GM18868 (cell line): Measurements from ENCODE around the gene IRAG1.

Experiments used
- ATAC-seq: cut with Tn5 transposase; IDR thresholded peaks from one replicate; pipeline ENCODE4 v1.9.1; 2021; ENCODE audit warnings: mild to moderate bottlenecking, moderate library complexity; ENCODE audit not compliant: unreplicated experiment

The IRAG1 gene

DNA sequence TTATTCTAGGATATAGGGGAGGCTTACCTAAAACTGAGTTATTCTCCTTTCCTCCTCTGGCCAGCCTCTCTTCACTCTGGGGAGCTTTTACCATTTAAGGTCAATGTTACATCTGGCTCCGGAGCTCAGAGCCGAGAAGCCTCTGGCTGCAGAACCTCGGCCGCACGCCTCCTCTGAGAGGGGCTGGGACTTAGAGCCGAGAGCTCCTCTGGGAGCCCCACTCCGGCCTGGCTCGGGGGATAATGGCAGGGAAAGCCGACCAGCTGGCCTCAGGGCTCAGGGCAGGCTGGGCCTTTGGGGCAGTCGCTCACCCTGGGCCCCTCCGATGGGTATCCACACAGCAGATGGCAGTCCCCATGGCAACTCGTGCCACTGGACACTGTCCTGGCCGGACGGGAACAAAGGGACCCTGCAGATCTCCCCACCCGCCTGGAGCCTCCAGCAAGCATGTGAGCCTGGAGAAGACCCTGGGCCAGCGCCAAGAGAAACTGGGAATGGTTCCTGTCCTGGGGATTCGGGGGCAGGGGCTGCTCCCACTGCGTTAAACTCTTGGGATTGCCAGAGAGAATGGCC lies at the start of gene IRAG1:
TSS of gene IRAG1 (minus strand) at position 247 of the 573 bp plus-strand sequence. CDS start at position 94, 153 bp downstream.
- no peak for ATAC-seq

DNA sequence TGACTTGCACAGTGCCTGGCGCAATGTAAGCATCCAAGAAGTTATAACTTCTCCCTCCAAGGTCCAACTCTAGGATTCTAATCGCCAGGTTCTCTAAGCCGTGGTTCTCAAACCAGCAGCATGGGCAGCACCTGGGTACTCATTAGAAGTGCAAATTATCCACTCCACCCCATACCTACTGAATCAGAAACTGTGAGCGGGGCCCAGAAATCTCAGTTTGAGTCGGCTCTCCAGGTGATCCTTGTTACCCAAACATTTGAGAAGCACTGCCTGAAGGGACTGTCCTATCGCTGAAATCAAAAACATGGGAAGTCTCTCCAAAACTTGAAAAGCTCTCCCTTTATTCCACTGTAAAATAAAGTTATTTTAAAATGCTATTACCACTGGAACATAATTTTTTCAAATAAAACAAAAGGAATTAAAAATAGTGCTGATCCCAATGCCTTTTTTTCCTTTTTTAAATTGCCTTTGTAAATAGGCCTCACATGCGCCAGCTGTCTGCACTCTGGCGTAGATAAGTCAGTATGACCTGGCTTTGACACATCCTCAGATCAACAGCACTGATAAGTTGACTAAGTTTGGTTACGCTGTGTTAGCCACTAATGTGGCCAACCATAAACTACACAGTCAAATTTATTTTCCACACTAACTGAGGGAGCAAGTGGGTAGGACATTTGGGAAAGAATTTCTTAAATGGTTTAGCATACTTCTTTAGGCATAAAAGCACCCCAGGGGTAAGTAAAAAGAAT lies 49.1 kb upstream of the IRAG1 start:
- peak; percentile 70 for ATAC-seq

- ATAC-seq: peak; percentile 97
These were observed 42.2 kb upstream of the IRAG1 start for GRCh38 chr11:10735481-10736475.

GRCh38 chr11:10731064-10731680 lies 37.6 kb upstream of the IRAG1 start:
- ATAC-seq: no peak

DNA sequence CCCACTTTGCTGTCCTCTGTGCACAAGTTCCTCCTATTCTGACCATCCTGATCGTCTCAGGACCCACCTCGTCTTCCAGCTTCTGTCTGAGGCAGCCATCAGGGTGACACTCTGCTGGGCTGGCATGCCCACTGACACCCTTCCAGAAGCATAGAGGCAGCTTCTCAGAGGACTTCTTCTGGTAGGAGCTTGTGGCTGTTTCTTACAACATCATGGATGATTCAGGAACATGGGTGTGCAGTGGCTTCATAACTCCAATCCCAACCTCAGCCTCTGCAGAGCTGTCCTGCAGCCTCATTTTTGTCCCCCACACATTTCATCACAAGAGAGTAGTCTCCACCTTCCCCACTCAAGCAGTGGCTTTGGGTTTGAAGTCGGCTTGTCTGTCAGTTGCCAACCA lies 36.6 kb upstream of the IRAG1 start:
- no peak for ATAC-seq

GRCh38 chr11:10728789-10729472 lies 35.4 kb upstream of the IRAG1 start:
- ATAC-seq: no peak

GRCh38 chr11:10728154-10728553 lies 34.6 kb upstream of the IRAG1 start:
- ATAC-seq: no peak

DNA sequence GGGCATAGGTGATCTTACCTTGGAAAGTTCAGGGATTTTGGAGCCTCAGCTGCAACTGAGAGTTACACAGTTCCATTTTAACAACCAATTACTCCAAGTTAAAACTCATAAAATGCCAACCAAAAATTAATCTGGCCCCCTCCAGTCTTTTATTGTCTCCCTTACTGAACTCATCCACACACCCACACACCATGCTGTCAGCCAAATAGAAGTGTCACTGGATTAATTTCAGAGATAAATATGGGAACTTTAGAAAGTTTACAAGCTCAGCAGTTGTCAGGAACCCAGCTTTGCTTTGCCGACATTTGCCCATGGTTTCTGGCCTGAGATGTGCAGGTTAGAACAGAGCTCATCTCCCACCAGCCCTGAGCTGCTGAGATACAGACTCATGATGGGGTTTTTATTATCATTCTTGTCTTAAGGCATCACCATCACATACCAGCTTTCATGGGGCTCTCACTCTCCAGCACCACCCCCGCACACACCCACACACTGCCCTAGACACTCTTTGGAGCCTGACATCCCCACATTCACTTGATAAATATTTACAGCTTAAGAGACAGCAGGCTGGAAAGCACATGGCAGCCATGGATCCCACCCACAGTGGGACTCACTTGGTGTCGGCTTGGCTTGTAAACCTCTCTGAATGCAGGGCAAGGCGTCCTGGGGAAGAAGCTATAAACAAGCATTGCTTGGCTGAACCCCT lies 33.7 kb upstream of the IRAG1 start:
- no peak for ATAC-seq

- ATAC-seq: no peak
These were observed 32.3 kb upstream of the IRAG1 start for GRCh38 chr11:10725907-10726253.

DNA sequence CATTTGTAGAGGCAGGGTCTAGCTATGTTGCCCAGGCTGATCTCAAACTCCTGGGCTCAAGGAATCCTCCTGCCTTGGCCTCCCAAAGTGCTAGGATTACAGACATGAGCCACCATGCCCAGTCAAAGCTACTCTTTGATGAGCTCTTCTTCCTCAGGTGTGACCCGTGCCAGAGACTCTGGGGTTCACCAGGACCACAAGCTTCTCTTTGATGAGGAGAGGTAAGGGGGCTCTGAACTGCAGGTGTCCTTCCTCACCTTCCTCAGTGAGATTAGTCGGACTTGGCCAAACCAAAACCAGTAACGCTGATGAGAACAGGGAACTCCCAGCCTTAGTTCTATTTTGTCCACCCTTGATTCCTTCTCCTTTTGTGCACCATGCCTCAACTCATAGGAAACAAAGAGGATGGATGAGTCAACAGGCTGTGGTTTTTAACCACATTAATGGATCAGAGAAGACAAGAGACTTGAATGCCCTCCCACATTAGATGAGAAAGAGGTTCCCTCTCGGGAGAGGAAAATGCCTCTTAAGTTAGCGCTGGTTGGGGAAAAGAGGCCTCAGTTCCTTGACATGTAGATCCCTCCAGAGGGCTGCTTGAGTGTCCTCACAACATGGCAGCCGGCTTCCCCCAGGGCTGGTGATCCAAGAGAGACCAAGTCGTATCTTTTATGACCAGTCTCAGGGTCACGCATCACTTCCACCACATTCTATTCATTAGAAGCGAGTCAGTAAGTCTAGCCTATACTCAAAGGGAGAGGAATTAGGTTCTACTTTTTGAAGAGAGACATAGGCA lies 31.8 kb upstream of the IRAG1 start:
- ATAC-seq: no peak

GRCh38 chr11:10722307-10722706 lies 28.8 kb upstream of the IRAG1 start:
- ATAC-seq: no peak

DNA sequence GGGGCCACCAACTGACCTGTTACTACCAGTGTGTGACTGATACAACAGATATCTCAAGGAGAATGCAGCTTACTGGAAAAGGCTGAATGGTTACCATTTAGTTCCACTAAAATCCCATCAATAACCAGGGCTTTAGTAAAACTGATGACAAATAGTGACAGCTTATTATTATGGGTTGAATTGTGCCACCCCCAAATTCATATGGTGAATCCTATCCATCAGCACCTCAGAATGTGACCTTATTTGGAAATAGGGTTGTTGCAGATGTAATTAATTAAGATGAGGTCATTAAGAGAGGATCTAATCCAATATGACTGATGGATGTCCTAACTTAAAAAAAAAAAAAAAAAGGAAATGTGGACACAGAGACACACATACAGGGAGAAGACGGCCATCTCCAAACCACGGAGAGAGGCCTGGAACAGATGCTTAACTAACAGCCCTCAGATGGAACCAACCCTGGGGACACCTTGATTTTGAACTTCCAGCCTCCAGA lies 27.4 kb upstream of the IRAG1 start:
- no peak for ATAC-seq

- ATAC-seq: no peak
These were observed 26.1 kb upstream of the IRAG1 start for GRCh38 chr11:10719616-10720015.

DNA sequence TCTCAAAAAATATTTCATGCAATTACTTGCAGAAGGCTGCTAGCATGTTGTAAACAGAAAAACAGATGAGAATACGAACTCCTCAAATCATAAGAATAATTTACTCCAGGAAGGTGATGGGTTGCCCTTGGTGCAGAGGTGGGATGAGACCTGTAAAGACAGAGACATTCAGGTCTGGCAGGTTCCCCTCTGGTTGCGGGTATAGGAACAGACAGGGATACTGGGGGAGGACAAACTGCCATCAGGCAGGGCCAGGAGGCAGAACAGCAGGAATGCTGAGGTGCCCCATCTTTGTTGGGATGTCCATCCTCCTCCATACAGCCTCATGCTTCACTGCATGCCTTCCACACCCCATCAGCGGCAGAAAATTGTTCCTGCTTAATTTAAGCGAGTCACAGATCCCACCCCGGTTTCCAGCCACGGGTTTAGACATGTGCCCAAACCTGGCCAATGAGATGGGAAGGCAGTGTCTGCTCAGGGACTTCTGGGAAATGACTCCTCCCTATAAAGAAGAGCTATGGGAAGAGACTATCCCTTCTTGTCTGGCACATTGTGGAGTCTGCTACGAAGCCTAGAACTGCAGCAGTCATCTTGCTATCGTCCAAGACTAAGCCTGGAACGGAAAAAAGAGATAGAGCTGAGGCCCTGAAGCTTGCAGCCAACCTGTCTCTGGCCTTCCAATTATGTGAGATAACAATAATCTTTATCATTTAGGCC lies 23.1 kb upstream of the IRAG1 start:
- ATAC-seq: no peak

DNA sequence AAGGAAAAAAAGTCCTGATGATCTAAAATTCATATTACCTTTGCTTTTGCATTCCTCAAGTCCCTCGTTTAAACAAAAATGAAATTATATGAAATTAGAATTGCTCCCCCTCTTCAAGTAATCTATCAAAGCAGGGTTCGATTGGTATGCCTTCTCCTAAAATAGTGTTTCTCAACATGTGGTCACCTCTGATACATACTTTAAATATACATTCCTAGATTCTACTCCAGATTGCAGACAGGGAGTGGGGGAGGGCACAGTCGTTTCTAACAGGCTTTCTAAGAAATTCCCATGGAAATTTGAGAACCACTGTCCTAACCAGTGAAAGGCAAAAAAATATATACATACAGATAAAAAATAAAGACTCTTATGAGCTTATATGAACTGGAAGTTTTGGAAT lies 22.6 kb upstream of the IRAG1 start:
- ATAC-seq: no peak

DNA sequence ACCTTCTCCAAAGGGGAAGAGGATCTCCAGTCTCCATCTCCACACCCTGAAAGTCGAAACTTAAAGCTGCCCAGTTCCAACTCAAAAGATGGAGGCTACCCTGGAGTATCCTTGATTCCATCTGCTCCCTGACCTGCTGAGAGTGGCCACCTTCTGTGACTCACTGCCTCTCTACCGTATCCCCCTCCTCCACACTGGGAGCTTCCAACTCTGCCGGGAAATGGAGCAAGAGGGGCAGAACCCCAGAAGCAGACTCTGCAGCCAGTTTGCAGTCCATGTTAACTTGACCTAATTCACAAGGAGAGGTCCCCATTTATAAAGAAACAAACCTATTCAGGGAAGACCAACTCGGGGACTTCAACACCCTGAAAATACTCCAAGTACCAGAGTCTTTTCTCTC lies 22.0 kb upstream of the IRAG1 start:
- no peak for ATAC-seq

- no peak for ATAC-seq
These were observed 15.9 kb upstream of the IRAG1 start for GRCh38 chr11:10709299-10710086.

DNA sequence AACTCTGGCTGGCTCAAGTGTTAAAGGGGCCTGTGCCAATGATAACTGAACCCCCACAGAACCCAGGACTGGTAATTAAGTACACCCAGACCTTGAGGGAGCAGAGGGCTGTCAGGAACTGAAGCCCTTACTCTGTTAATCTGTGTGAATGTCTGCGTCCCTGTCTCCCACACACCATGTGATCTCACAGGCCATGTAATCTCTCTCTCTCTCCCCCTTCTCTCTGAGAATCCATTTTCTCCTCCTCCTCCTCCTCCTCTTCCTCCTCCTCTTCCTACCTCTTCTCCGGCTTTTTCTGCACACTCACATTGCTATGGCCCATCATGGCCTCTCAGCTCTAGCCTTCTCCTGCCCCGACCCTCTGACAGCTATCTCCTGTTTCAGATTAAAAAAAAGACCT lies 14.6 kb upstream of the IRAG1 start:
- no peak for ATAC-seq
